GM18873 (cell line): Measurements from ENCODE around the gene SCARB1.
"Not testable (repeated sequence)": the region's sequence is repeated elsewhere in the genome, so short reads cannot be mapped to it uniquely, and the experiment has no call there.

Experiments
- ATAC-seq: cut with Tn5 transposase; IDR thresholded peaks from one replicate; pipeline ENCODE4 v1.9.1; 2021; ENCODE audit warnings: mild to moderate bottlenecking, moderate library complexity, moderate number of reproducible peaks; ENCODE audit not compliant: unreplicated experiment, low FRiP score

SCARB1 gene

DNA sequence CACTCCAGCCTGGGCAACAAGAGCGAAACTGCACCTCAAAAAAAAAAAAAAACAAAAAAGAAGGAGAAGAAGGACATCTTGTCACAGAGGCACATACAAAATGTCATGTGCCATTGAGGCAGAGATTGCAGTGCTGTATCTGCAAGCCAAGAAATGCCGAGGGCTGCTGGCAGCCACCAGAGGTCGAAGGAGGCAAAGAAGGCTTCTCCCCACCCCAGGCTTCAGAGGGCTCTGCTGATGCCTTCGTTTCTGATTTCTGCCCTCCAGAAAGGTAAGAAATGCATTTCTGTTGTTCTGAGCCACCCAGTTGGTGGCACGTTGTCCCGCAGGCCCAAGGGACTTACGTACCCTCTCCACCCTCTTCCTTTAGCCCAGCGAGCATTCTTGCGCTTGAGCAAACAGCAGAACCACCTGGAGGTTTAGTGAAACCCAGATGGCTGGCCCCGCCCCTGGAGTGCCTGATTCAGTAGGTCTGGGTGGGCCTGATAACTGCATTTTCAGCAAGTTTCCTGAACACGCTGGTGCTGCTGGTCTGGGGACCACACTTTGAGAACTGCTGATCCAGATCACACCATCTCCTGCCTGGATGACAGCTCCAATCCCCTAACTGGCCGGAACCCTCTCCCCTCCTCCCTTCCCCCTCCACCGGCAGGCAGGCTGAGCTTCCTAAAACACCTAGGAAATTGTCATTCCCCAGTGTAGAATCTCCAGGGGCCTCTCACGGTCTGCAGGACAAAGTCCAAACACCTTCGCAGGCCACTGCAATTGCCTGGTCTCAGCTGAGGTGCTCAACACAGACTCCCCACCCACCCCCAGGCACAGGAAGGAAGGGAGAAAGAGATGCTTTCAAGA lies 21.1 kb upstream of the SCARB1 start:
- ATAC-seq, result peak; percentile 87

DNA sequence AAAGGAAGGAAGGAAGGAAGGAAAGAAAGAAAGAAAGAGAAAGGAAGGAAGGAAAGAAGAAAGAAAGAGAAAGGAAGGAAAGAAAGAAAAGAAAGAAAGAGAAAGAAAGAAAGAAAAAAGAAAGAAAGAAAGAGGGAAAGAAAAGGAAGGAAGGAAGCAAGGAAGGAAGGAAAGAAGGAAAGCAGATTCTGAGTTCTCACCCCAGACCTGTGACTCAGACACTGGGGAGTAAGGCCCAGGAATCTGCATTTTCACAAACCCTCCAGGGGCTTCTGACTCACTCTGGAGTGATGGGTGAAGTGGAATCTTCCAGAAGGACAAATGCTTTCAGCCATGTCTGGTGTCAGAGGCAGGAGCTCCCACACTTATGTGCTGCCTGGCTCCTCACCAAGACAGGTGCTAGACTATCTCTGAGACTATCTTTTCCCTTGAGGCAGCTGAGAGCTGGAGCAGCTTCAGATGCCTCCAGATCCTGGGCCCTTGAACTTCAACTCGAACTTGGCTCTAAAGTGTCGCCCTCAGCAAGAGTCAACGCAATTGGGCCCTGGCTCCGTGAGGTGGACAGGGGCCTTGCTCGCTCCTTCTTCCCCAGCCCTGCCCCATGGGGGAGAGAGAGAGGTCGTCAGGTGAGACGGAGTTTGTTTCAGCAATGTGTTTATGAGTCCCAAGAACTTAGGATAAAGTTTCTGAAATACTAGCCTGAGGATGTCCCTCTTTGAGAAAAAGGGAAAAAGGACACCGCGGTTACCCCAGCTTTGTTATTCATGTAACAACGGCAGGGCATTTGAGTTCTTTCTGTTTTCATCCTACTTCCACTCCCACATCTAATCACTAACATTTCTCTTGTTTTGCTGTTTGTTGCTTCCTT lies 19.8 kb upstream of the SCARB1 start:
- no peak for ATAC-seq

DNA sequence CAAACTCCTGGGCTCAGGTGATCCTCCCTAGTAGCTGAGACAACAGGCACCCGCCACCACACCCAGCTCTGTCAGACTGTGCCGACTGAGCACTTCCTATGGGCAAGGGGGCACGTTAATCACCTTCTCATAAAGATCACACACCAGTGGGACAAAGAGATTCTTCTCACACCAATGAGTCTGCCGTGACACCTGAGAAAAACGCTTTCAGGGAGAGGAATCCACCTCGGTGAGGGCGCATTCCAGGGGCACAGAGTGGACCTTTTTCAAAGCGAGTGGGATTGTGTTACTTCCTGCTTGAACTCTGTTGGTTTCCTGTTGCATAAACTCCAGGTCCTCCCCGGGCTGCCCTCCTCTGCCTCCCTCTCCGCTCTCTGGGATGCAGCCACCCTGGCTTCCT lies 17.5 kb upstream of the SCARB1 start:
- no peak for ATAC-seq

DNA sequence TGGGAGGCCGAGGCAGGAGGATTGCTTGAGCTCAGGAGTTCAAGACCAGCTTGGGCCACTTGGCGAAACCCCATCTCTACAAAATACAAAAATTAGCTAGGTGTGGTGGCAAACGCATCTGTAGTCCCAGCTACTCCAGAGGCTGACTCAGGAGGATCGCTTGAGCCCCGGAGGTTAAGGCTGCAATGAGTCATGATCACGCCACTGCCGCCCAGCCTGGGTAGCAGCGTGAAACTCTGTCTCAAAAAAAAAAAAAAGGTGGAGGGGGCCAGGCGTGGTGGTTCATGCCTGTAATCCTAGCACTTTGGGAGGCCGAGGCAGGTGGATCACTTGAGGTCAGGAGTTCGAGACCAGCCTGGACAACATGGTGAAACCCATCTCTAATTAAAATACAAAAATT lies 16.7 kb upstream of the SCARB1 start:
- ATAC-seq, result not testable (repeated sequence)

DNA sequence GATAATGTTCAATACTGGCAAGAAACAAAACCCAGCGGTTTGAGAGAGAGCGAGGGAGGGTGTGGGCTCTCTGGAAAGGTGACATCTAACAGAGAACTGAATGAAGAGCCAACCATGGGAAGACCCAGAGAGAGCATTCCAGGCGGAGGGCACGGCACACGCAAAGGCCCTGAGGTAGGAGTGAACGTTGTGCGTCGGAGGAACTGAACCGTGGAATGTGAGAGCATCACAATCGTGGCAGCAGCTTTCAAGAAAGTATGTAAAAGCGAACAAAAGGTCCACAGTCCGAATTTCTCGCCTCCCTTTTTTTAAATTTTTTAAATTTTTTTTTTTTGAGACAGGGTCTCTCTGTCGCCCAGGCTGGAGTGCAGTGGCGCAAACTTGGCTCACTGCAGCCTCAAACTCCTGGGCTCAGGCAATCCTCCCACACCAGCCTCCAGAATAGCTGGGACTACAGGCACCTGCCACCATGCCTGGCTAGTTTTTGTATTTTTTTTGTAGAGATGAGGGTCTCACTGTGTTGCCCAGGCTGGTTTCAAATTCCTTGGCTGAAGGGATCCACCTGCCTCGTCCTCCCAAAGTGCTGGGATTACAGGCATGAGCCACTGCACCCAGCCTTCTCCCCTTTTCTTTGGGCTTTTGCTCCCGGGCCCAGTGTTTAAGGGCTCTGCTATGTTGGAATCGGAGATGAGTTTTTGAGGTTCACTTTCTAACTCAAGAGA lies 15.3 kb upstream of the SCARB1 start:
- ATAC-seq, result no peak

GRCh38 chr12:124877423-124877822 lies 13.8 kb upstream of the SCARB1 start:
- no peak for ATAC-seq

DNA sequence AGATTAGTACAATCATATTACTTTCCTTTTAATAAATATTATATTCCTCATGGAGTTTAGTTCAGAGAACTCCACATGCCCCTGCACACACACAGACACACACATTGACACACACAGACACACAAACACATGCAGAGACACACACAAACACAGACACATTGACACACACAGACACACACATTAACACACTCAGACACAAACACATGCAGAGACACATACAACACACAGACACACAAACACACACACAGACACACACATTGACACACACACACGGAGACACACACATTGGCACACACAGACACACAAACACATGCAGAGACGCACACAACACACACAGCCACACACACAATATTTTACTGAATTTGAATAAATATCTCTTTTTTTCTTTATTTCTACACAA lies 12.5 kb upstream of the SCARB1 start:
- no peak for ATAC-seq

GRCh38 chr12:124875803-124876132 lies 12.1 kb upstream of the SCARB1 start:
- ATAC-seq, result no peak

- ATAC-seq, result no peak
Measured at GRCh38 chr12:124874988-124875802, 11.5 kb upstream of the SCARB1 start.

GRCh38 chr12:124874188-124874587 lies 10.5 kb upstream of the SCARB1 start:
- no peak for ATAC-seq

DNA sequence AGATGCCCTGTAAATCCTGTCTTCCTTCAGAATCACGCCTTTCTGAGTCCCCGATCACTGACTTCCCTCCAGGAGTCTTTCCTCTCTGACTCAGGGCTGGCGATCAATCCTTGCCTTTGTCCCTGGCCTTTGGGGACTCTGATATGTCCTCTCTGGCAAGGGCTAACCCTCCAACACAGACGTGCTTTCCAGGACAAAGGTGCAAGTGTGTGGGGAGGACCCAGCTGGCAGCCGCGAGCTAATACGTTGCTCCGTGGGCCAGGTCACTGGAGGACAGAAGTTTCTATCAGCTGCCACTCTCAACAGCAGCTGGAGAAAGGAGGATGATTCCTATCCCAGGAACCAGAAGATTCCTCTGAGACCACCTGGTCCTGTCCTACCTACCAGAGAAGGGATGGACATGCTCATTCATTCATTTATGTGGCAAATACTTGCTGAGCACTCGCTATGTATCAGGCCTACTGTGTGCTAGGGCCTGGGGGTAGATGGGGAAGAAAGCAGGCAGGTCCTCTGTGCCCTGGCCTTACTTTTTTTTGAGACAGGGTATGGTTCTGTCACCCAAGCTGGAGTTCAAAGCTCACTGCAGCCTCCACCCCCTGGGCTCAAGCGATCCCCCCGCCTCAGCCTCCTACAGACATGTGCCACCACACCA lies 8.5 kb upstream of the SCARB1 start:
- ATAC-seq, result no peak

- no peak for ATAC-seq
Measured at GRCh38 chr12:124871297-124871696, 7.6 kb upstream of the SCARB1 start.

DNA sequence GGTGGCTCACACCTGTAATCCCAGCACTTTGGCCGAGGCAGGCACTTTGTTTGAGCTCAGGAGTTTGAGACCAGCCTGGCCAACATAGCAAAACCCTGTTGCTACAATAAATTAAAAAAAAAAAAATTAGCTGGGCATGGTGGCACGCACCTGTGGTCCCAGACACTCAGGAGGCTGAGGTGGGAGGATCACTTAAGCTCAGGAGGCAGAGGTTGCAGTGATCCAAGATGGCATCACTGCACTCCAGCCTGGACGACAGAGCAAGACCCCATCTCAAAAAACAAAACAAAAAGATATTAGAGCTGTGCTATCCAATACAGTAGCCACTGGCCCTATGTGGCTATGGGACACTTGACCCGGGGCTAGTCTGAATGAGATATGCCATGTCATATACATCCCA lies 6.9 kb upstream of the SCARB1 start:
- no peak for ATAC-seq

- ATAC-seq, result no peak
Measured at GRCh38 chr12:124869059-124869665, 5.5 kb upstream of the SCARB1 start.

DNA sequence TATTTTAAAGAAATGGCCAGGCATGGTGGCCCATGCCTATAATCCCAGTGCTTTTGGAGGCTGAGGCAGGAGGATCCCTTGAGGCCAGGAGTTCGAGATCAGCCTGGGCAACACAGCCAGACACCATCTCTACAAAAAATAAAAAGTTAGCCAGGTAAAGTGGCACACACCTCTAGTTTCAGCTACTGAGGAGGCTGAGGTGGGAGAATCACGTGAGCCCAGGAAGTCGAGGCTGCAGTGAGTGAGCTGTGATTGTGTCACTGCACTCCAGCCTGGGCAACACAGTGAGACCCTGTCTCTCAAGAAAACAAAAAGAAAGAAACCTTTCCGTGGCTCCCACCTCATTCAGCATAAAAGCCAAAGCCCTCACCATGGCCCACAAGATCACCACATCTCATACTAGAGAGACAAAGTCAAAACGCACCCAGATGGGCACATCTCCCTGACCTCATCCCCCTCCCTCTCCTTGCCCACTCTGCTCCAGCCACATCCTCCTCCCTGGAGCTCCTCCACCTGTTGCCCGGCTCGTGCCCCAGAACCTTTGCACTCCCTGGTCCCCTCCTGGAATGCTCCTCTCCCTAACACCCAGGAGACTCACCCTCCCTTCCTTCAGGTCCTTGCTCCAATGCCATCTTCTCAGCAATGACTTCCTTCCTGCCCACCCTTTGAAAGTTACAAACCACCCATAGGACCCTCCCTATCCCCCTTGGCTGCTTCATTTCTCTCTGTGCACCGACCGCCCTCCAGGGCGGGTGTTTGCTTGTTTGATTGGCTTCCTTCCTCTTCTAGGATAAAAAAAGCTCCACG lies 4.8 kb upstream of the SCARB1 start:
- ATAC-seq, result no peak

DNA sequence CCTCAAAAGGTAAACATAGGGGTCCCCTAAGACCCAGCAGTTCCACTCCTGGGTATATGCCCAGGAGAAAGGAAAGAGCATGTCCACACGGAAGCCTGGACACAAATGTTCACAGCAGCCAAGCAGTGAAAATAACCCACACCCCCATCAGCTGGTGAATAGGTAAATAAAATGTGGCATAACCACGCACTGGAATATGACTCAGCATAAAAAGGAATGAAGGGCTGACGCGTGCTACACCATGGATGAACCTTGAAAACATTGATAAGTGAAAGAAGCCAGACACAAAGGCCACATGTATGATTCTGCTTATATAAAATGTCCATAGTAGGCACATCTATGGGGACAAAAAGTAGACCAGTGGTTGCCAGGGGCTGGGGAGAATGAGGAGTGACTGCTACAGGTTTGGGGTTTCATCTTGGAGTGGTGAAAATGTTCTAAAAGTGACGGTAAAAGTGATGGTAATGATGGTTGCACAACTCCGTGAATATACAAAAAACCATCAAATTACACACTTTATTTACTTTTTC lies 3.8 kb upstream of the SCARB1 start:
- ATAC-seq, result no peak

DNA sequence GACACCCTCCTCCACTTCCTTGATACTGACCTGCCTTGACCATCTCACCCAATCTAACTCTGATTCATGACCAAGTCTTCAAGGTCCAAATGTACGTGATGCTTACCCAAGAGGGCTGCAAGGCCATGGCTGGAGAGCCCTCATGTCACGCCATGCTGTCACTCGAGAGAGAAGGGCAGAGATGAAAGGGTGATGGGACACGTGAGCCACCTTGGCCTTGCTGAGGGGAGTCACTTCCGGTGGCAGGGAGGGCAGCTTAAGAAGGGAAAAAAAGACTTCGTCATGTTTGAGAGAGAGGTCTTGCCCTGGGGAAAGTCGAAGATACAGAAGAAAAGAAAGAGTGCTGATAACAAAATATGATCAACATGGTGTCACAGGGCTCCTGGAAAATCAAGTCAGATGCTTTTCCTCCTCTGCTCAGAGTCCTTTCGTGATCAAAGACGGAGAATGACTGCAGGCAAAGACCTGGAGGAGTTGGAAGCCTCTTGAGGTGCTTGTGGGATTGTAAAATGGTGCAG lies 3.3 kb upstream of the SCARB1 start:
- no peak for ATAC-seq
